COLO668 (cell line): ENCODE measurements around the gene PDGFB.

ENCODE experiments used
- DNase-seq: peaks from one replicate; lab custom pipeline; 2025; ENCODE audit not compliant: unreplicated experiment; lab: John Stamatoyannopoulos, UW

Gene PDGFB

DNA sequence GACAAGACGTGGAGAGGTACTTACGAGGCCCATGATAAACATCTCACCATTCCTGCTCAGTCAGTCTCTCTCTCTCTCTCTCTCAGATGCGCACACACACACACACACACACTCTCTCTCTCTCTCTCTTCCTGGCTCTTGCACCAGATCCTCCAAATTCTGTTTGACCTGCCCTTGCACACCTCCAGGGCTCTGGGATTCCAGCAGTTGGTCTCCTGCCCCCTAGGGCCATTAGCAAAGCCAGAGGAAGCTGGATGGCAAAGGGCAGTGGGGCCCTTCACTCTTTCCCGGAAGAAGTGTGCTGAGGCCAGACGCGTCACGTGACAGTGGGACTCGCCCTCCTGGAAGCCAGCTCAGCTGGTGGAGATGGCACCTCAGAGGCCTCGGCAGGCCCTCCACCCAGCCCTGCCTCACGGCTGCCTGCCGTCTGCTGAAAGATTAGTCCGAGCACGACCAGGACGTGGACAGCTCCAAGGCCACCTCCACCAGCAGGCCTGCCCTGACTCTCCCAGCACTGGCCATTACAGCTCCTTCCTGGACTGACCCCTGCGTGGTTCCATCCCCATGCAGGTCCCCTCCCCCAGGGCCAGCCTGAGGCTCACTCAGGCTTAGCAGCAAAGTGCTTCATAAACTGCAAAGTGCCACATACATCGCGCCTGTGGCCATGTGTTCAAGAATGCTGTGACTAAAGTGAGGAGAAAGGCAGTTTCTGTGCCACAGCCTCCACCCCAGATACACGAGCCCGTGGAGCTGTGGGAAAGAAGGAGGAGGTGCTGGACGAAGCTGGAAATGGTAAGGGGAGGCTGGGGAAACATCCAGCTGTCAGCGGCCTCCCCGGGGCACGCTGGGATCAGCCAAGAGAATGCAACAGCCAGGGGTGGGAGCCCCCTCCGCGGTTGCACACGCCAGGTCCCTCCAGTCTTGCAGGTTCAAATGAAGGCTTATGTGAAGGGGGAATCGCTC is 3.7 kb downstream of the PDGFB start:
- DNase-seq = peak; percentile 78

DNA sequence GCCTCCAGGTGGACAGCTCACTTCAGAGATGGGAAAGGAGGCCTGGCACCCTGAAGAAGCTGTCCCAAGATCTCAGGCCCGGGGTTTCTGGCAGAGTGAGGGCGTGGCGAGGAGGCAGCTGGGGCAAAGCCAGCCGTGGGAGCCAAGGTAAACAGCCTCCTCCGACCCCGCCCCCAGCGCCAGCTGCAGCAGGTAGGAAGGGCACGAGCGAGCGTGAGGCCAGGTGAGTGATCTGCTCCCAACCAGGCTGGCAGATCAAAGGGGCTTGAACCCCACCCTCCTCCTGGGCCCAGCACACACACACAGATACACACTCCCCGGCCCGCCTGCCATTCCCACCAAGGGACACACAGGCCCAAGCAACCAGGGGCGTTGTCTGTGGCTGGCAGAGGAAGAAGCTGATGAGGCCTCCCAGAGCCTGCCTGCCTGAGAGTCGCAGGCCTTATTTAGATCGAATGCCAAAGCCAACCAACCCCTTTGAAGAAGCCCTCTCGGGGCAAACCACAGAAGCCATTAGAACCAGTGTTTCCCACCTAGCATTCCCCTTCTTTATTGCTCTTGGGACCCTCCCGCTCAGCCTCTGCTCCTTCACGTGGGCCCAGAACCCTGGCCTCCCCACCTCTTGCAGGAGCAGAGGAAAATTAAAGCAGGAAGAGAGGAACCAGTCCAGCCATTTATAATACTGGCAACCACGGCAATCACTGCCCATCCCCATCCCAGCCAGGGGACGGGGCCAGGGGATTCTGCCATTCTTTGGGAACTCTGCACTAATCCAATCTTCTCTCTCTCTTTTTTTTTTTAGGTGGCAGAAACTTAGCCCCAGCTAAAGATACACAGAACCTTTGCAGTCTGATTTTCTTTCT is 5.0 kb downstream of the PDGFB start:
- DNase-seq = peak; percentile 95

DNA sequence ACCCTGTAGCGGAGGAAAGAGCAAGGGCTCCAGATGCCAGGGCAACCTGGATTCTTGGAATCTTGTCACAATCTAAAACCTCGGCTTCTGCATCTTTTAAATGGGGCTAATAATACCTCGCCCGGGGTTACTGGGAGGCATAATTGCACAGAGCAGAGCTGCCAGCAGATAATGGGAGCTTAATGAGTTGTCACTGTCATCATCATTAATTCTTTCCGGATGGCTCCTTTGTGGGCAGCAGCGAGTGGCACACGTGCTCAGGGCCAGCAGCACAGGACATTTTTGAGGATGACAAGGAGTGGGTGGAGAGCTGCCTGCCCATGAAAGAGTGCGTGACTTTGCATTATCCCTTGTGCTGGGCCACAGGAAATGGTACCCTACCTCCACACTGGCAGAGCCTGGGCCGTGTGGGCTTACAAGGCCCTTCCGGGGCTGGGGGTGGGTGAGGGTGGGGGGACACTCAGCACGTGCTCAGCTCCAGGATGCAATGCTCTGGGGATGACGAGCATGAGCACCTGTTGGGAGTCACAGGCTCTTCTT is 5.7 kb downstream of the PDGFB start:
- DNase-seq = peak; percentile 69

DNA sequence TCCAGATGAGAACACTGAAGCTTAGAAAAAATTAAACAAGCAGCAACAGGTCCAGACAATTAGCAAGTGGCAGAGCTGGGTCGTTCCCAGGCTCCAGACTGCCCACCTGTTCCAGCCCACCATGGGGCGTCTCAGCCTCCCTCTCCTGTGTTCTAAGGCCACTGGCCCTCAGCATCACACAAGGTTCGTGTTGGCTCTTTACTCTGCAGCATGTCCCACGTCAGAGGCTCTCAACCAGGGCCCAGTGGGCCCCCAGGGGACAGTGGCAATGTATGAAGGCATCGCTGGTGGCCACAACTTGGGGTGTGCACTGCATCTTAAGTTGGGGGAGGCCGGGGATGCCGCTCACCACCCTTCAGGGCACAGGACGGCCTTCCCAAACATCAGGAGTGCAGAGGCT is 6.2 kb downstream of the PDGFB start:
- no peak for DNase-seq

DNA sequence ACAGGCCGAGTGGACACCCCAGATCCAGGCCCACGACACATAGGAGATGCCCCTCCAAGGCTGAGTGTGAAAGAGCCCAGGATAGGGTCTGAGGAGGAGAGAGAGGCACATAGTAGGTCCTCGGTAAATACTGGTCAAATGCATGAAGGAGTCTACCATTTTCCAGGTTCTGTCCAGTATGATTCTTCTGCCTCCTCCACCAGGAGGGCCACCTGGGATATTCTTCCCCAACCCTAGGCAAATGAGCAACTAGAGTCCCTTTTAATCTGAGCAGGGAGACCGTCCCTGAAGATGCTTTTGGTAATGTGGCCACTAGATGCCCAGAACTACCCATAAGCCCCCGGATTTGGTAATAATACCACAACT is 6.7 kb downstream of the PDGFB start:
- DNase-seq = no peak

DNA sequence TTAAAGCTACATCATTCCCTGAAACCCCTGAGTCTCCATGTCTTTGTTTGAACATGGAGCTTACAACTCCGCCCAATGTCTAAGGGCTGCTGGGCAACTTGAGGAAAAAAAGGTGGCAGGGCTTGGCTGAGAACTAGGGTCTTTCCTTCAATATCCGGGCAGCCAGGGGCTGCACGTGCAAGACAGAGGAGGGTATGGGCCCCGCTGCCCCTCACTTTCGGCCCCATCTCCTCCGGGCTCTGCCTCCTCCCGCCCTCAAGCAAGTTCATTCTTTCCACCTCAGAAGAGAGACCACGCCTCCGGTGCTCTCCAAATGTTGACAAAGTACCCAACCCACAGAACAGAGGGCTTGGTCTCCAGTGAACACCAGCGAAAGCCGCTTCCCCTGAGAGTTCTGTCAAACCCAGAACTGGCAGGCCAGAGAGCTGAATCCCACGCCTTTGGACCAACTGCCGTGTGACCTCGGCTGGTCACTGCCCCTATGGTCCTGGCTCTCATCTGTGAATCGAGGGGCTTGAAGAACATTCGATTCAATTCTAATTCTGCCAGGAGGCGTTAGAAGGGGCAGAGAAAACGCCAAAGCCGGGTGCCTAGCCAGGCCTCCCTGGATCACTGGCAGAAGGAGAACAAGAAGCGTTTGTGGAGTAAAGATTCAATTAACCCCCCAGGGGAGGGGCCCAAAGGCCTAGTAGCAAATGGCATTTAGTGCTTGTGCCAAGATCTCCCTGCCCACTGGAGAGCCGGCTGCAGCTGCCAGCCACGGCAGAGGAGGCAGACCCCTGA is 7.3 kb downstream of the PDGFB start:
- DNase-seq = peak; percentile 34

DNA sequence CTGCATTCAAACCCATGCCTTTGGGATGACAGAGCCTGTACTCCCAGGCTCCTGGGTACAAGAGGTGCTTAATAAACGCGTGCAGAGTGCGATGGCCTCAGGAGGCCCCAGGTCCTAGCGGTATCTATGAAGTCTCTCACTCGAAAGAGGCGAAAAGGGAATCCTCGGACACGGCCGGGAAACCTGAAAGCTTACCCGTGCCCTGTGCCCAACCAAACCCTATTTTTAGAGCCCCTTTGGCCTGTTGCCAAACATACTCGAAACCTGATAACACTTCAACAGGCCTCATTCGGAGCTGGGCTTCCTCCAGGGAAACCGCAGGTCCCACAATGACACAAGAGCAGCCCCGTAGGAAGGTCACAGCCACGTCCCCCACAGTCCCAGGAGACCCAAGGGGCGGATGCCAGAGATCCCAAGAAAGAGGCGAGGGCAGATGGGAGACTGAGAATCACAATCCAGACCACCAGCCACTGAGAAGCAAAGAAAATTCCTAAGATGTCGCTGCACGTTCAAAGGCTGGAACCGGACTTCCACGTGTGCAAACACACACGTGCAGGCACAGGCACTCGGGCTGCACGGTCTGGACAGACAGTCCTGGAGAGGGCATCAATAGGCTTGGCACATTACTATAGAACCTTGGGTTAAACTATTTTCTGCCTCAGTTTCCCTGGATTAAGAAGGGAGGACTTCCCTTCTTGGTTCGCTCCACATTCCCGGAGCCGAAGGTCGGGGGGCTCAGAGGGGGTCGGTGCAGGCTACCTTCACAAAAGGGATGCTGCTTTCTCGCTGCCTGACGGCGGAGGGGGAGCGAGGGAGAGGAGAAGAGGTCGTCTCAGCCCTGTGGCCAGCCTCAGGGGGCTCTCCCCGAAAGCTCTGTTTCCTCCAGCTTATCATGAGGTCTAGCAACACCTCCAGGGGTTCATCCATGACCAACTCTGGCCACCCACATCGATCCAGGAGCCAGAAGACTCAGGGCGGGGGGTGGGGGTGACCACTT is 8.2 kb downstream of the PDGFB start:
- peak; percentile 92 for DNase-seq

DNA sequence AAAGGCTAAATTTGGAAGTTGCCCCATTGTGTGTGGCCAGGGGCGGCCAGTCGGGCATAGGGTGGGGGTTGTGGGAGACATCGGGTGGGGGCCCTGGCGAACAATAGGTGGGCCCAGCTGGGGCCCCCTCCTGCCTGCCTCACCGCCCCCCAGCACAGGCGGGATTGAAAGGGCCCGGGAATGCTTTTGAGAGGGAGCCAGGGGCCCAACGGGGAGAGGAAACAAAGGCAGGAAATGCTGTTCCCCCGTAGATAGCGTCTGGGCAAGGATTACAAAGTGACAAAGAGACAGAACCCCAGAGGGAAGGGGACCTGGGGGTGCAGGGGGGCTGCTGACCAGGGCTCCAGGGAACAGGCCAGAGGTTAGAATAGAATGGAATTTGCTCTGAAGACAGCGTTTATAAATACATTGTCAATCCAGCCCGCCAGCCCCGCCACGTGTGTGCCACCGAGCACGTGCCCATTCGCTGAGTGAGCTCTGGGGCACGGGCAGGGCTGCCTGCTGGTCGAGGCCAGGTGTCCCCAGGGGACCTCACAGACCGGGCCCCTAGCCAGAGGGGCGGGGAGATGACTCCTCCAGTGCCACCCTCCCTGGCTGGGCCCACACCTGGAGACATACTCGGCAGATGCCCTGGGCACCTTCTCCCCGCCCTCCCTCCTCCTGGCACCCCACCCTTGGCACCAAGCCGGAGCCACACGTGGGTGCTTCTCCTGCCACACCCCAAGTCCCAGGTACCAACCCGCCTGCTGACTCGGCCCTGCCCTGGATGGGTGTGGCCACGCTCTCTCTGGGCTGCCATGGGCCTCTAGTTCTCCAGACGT is 9.7 kb downstream of the PDGFB start:
- DNase-seq = peak; percentile 53

DNA sequence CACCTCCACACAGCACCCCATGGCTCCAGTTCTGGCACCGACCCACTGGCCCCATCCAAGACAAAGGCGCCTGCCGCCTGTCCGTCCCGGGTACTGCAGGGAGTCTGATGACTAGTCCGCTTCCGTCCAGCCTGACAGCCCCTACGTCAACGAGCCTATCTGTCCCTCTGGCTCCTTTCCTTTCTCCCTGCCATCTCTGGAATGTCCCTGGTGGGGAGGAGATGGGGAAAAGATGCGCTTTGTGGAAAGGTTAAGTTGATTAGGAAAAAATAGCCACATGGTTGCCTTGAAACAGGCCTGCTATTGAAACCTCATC is 10.4 kb downstream of the PDGFB start:
- no peak for DNase-seq

DNA sequence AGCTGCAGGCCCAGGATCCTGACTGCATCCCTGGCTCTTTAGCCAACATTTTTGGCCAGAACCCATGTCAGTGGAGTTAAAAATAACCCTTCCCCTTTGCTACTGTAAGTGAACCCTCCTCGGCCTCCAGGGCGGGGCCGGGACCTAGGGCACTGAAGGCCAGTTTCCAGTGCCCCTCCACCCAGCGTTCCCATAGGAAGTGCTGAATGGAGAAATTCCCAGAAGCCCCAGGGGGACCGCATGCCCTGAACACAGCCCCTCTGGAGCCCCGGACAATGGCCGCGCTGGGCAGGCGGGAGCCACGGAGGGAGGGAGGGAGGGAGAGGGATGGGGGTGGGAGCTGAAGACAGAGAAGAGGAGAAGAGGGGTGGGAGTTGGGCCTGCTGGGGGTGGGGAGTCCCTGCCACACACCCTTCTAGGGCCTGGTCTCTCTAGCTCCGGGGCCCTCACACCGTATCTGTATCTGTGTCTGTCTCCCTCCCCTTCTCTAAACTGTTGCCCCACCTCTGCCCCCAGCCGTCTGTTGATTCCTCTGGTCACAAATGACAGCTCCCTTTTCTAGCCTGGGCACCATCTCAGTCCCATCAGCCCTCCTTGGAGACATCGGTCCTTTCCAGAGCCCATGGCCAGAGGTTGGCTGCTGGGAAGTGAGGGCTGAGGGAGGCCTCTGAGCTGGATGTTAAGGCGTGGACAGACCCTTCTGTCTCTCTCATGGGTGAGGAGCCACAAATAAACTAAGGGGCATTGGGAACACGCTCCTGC is 10.9 kb downstream of the PDGFB start:
- DNase-seq = no peak

DNA sequence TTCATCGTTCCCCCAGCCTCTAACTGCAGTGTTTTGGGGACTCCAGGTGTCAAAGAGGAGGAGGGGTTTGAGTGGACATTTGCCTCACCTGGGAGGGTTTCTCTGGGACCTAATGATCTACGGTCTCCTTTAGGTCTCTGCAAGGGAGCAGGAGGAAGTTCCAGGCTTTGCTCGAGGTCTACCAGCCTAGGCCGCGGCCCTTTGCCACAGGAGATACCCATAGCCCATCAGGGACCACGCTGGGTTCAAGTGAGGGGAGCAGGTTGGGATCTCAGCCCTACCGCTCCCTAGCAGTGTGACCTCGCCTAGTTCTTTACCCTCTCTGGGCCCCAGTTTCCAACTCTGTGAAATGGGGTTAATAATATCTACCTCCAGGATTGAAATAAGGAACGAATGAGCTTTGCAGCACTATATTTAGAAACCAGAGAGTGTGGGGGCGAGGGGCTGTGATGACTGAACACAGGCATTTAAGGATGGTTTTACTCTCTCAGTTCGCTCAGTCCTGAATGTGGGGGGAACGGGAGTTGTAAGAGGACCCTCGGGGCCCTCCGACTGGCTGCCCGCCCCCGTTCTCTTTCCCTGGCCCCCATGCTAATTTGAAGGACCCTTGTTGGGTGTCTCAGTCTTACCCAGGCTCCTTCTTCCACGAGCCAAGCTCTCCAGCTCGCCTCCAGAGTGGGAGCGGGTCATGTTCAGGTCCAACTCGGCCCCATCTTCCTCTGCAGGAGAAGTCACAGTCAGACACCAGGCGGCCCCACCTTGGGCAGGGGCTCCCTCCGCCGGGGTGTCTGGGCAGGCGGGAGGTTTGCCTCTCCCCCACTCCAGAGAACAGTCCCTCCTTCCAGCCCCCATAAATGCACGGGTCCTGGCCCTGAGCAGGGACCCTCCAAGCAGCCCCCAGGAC is 11.7 kb downstream of the PDGFB start:
- DNase-seq = no peak

DNA sequence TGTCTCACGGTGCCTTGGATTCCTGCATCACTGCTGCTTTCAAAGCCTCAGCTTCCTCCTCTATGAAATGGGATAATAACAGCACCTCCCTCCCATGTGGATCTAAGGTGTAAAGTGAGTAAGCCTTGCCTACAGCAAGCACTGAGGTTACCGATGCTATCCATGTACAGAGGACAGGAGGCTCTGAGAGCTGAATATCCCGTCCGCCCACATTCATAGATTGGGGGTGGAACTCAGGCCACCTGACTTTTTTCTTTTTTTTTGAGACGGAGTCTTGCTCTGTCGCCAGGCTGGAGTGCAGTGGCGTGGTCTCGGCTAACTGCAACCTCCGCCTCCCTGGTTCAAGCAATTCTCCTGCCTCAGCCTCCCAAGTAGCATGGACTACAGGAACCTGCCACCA is 12.5 kb downstream of the PDGFB start:
- DNase-seq = no peak

DNA sequence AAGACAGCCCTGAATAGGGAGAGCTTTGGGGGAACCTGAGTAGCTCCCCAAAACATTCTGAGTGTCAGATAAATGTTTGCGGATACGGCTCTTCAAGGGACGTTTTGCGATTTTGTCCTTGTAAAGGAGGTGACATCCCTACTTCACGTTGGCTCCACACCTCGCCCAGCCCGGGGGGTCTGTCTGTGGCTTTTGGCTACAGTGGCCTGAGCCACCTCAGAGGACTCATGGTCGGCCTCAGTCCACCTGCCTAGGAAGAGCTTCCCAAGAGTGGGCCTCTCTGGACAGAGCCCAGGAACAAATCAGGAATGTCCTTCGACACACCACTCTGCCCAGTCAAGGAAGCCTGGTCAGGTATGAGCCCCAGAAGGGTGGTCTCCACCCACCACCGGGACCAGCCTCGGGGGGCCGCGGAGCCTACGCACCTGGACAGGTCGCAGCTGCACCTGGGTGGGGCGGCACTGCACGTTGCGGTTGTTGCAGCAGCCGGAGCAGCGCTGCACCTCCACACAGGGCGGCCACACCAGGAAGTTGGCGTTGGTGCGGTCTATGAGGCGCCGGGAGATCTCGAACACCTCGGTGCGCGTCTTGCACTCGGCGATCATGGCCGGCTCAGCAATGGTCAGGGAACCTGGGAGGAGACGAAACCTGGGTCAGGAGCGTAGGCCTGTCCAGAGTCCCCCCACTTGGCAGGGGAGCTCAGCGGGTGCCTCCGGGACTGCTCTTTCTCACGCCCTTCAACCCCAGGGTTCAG is 13.4 kb downstream of the PDGFB start:
- no peak for DNase-seq

DNA sequence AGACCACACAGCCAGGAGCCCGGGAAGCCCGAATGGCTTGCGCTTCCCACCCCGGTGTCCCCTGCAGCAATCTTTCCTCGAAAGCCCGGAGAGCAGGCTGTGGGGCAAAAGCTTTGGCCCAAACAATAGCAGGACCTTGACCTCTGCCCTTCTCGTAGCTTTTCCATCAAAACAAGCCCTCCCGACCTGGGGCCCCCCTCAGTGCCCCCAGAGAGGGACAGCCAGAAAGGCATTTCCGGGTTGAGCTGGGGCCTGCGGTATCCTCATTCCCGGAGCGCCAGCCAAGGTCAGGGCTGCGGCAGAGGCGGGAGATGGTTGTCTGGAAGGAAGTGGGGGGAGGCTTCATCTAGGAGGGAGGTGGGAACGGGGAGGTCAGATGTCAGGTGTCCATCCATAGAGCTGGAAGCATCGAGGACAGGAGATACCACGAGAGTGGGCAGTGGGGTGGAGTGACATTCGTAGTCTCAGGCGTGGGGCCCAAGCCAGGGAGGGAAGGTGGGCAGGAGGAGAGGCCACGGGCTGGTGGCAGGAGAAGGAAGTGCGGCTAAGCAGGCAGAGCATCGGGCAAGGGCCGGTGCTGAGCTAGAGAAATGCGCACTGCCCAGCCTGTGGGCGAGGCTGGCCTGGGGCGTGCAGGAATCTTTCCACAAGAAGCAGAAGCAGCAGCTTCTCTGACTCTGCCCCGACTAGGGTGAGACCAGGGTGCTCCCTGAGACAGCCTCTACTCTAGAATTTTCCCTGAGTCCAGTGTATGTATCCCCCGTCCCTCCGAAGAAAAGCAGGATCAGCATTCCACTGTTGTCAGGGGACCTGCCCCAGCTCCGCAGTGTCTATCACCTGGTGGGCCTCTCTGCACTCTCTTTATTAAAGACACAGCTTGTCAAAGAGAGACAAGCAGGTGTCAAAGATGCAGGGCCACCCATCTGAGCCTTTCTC is 14.3 kb downstream of the PDGFB start:
- no peak for DNase-seq

DNA sequence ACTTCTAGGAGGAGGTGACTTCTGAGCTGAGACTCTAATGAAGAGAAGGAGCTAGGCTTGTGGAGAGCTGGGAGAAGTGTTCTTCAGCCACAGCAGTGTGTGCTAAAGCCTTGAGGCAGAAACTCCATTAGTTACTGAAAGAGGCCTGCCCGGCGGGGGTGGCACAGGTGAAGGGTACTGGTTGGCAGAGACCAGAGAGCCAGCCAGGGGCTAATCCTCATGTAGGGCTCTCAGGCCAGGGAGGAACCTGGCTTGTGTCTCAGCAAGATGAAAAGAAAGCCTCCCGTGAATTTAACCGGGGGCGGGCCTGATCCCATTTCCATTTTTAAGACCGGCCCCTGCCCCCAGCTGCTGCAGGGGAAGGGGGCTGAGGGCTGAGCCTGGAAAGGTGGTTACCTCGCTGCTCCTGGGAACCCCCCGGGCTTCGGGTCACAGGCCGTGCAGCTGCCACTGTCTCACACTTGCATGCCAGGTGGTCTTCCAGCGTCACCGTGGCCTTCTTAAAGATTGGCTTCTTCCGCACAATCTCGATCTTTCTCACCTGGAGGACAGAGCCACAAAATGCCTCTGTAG is 15.0 kb downstream of the PDGFB start:
- DNase-seq = no peak
